Measurements from ENCODE around the gene ENTPD8. TPM values are rescaled to one million over a fixed set of nuclear protein-coding genes. Genes with fewer than 3 reads are reported as not detected.
A peak's percentile ranks its signal among the peaks of the same experiment; 100 is the strongest.

Gene ENTPD8
- total RNA-seq, 2 donors from 2014 or later = not detected

- DNase-seq (ENCODE audit: low spot score) (no peak), ATAC-seq (no peak)
- Mint-ChIP-seq H3K36me3 (no peaks in the 10 kb centered on the region), H3K27ac (no peak overlapping the region), H3K9me3 (no peaks in the 10 kb centered on the region), H3K27me3 (peaks cover 5% of the 10 kb centered on the region in 2 donors), H3K4me1 (ENCODE audit: low read depth in 2 of 2) (peaks cover 2 to 10% of the 10 kb centered on the region in 2 donors), H3K4me3 (no peak overlapping the region)
Observed at GRCh38 chr9:137465000-137465719, 24.0 kb upstream of the ENTPD8 start.

DNA sequence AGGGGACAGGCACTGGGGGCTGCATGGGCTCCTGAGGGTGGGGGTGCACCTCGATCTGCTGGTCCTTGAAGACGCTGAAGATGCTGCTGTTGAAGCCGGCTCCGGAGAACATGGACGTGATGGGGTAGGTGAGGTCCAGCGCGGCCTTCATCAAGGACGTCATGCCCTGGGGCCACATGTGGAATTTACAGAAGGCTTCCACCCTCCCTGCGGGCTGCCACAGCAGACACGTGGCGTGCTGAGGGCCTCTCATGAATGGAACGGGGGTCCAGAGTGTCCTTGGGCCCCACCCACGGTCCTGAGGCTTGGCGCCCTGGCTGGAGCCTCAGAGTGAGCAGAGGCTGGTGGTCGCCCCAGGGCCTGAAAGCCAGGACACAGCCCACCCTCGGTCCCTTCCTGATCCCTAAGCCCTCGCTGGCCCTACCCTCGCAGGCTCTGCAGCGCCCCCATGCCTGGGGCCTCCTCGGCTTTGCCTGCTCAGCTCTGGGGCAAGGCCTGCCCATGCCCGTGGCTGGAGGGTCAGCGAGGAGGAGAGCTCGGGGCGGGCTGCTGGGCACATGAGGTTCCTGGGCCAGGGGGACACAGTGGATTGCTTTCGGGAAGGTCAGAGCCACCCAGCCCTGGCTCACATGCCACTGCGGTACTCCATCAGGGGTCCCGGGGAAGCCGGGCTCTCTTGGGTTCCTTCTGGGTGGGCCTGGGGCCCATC is 23.3 kb upstream of the ENTPD8 start:
- H3K27ac Mint-ChIP-seq = no peak overlapping the region
- DNase-seq (ENCODE audit: low spot score) (no peak), ATAC-seq (no peak)
- peaks cover 4 to 5% of the 10 kb centered on the region in 2 donors for H3K27me3 Mint-ChIP-seq
- peaks cover 4 to 7% of the 10 kb centered on the region in 2 donors for H3K4me1 Mint-ChIP-seq (ENCODE audit: low read depth in 2 of 2)
- H3K4me3 Mint-ChIP-seq = no peak overlapping the region
- H3K36me3 Mint-ChIP-seq = no peaks in the 10 kb centered on the region
- no peaks in the 10 kb centered on the region for H3K9me3 Mint-ChIP-seq

DNA sequence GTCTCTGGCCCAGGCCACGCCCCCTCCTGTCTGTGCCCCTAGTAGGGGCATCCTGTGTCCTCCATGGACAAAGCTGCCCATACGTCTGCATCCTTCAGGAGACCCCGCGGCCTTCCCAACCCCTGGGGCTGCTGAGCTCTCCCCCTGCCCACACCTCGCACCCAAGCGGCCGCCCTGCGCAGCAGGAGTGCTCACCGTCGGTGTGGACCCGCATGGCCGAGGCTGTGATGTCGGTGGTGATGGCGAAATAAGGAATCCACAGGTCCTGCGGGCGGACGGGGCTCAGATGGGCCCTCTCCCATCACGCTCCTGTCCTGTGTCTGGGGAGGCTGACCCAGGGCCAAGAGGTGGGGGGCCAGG is 22.8 kb upstream of the ENTPD8 start:
- H3K27me3 Mint-ChIP-seq = peaks cover 0 to 2% of the 10 kb centered on the region in 2 donors
- no peaks in the 10 kb centered on the region for H3K9me3 Mint-ChIP-seq
- DNase-seq (ENCODE audit: low spot score) = no peak
- H3K27ac Mint-ChIP-seq = no peak overlapping the region
- ATAC-seq = no peak
- no peak overlapping the region for H3K4me3 Mint-ChIP-seq
- no peaks in the 10 kb centered on the region for H3K36me3 Mint-ChIP-seq
- H3K4me1 Mint-ChIP-seq (ENCODE audit: low read depth in 2 of 2) = peaks cover 1 to 4% of the 10 kb centered on the region in 2 donors

- H3K4me1 Mint-ChIP-seq (ENCODE audit: low read depth in 2 of 2) = peaks cover 0 to 4% of the 10 kb centered on the region in 2 donors
- DNase-seq (ENCODE audit: low spot score) = no peak
- H3K27ac Mint-ChIP-seq = no peak overlapping the region
- H3K9me3 Mint-ChIP-seq = no peaks in the 10 kb centered on the region
- H3K27me3 Mint-ChIP-seq = peaks cover 0 to 2% of the 10 kb centered on the region in 2 donors
- H3K4me3 Mint-ChIP-seq = no peak overlapping the region
- no peaks in the 10 kb centered on the region for H3K36me3 Mint-ChIP-seq
- ATAC-seq = no peak
Observed at GRCh38 chr9:137462986-137463930, 22.1 kb upstream of the ENTPD8 start.

DNA sequence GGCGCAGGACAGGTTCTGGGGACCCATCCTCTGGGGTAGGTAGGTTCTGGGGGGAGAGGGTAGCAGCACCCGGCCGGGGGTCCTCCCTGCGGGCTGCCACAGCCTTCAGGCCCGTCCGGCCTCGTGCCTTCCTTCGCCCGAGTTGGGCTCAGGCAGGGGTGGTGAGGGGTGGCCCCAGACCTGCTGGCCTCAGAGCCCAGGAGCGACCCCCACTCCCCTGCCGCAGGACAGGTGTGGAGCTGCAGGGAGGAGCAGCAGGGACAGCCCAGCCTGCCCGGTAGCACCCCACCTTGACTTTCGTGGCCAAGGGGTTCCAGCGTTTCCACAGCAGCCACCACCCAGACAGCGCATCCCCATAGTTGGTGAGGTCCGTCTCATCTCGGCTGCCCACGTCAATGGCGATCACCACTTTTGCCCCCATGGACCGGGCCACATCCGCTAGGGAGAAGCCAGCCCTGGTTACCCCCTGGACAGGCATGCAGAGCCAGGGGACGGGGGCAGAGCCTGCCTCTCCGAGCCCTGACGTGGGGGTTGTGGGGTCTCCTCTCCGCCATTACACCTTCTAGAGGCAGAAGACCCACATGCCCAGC is 21.3 kb upstream of the ENTPD8 start:
- H3K36me3 Mint-ChIP-seq = no peaks in the 10 kb centered on the region
- no peaks in the 10 kb centered on the region for H3K27me3 Mint-ChIP-seq
- H3K27ac Mint-ChIP-seq = no peak overlapping the region
- no peaks in the 10 kb centered on the region for H3K9me3 Mint-ChIP-seq
- ATAC-seq (no peak), DNase-seq (ENCODE audit: low spot score) (no peak)
- no peak overlapping the region for H3K4me3 Mint-ChIP-seq
- peaks cover 0 to 4% of the 10 kb centered on the region in 2 donors for H3K4me1 Mint-ChIP-seq (ENCODE audit: low read depth in 2 of 2)

- Mint-ChIP-seq H3K9me3 (no peaks in the 10 kb centered on the region), H3K27ac (peak overlapping the region in 1 of 2 donors; percentile 37)
- ATAC-seq = peak; percentile 80 to 83
Observed at GRCh38 chr9:137461663-137462395, 20.7 kb upstream of the ENTPD8 start.

GRCh38 chr9:137461316-137461662 is 20.1 kb upstream of the ENTPD8 start:
- ATAC-seq (no peak), DNase-seq (ENCODE audit: low spot score) (no peak)
- H3K9me3 Mint-ChIP-seq = no peaks in the 10 kb centered on the region
- no peaks in the 10 kb centered on the region for H3K27me3 Mint-ChIP-seq
- H3K4me3 Mint-ChIP-seq = peak overlapping the region; percentile 39
- H3K36me3 Mint-ChIP-seq = no peaks in the 10 kb centered on the region
- no peak overlapping the region for H3K27ac Mint-ChIP-seq
- H3K4me1 Mint-ChIP-seq (ENCODE audit: low read depth in 2 of 2) = peaks cover 0 to 8% of the 10 kb centered on the region in 2 donors

More at GRCh38 chr9:137461663-137462395, 20.7 kb upstream of the ENTPD8 start:
- Mint-ChIP-seq H3K4me1 (ENCODE audit: low read depth in 2 of 2) (peaks cover 0 to 5% of the 10 kb centered on the region in 2 donors), H3K27me3 (no peaks in the 10 kb centered on the region), H3K36me3 (no peaks in the 10 kb centered on the region), H3K4me3 (peak overlapping the region; percentile 39)
- DNase-seq (ENCODE audit: low spot score) = peak; percentile 89

GRCh38 chr9:137460363-137461315 is 19.5 kb upstream of the ENTPD8 start:
- Mint-ChIP-seq H3K9me3 (no peaks in the 10 kb centered on the region), H3K27ac (no peak overlapping the region), H3K27me3 (no peaks in the 10 kb centered on the region), H3K4me1 (ENCODE audit: low read depth in 2 of 2) (peaks cover 0 to 11% of the 10 kb centered on the region in 2 donors), H3K36me3 (no peaks in the 10 kb centered on the region), H3K4me3 (peak overlapping the region; percentile 39)
- DNase-seq (ENCODE audit: low spot score) = no peak
- ATAC-seq = no peak

DNA sequence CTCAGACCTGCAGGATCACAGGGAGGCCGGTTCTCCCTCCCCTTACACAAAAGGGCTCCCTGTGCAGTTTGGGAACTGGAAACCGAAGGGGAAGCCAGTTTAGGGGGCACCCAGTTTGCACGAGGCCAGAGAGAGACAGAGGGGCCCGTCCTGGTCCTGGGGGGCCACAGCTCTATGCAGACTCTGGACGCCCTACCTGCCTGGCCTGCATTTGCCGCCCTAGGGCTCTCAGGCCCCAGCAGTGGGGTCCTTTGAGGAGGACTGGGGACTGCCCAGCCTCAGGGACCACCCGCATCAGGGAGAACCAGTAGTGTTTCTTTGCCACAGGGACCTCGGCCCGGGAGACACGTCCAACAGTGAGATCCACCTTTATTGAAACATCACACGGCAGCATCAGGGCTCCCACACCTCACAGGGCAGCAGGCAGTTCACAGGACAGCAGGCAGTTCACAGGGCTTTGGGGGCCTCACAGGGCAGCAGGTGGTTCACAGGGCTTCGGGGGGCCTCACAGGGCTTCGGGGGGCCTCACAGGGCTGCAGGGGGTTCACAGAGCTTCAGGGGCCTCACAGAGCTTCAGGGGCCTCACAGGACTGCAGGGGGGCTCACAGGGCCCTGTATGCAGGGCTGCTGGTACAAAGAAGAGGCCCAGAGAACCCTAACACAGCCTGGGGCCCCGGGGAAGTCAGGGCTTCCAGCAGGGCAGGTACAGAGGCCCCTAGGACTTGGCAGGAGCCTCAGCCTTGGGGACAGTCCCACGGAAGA is 18.6 kb upstream of the ENTPD8 start:
- no peak for ATAC-seq
- Mint-ChIP-seq H3K4me3 (peak overlapping the region; percentile 36), H3K27me3 (no peaks in the 10 kb centered on the region), H3K4me1 (ENCODE audit: low read depth in 2 of 2) (peaks cover 0 to 11% of the 10 kb centered on the region in 2 donors), H3K36me3 (no peaks in the 10 kb centered on the region), H3K27ac (peak overlapping the region in 1 of 2 donors; percentile 33), H3K9me3 (no peaks in the 10 kb centered on the region)
- no peak for DNase-seq (ENCODE audit: low spot score)

GRCh38 chr9:137459152-137459600 is 18.0 kb upstream of the ENTPD8 start, which contains the start of gene NSMF:
NSMF (minus strand) TSS chr9:137459334; CDS start chr9:137459102, 232 bp downstream.
- H3K36me3 Mint-ChIP-seq = no peaks in the 10 kb centered on the region
- peak within 1 kb of the TSS in 1 of 2 donors; percentile 33 for H3K27ac Mint-ChIP-seq
- no peaks in the 10 kb centered on the region for H3K9me3 Mint-ChIP-seq
- peaks cover 0 to 11% of the 10 kb centered on the region in 2 donors for H3K4me1 Mint-ChIP-seq (ENCODE audit: low read depth in 2 of 2)
- no peaks in the 10 kb centered on the region for H3K27me3 Mint-ChIP-seq
- peak within 1 kb of the TSS; percentile 36 for H3K4me3 Mint-ChIP-seq
- peak; percentile 95 for DNase-seq (ENCODE audit: low spot score)
- peak; percentile 89 to 93 for ATAC-seq
